ENCODE results near the gene ANKRD55.
"Not testable (repeated sequence)": the region's sequence is repeated elsewhere in the genome, so short reads cannot be mapped to it uniquely, and the experiment has no call there.

ANKRD55 gene

DNA sequence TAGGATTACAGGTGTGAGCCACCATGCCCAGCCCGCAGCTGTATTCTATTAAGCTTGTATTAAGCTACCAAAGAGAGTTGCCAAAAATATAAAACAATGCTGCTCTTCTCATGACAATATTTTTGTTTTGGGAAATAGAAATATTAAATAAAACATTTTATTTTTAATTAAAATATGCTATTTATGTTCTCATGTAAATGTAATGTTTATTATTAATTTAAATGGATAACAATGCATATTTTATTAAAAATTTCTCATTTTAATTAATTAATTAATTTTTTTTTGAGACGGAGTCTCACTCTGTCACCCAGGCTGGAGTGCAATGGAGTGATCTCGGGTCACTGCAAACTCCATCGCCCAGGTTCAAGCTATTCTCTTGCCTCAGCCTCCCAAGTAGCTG lies 117.5 kb downstream of the ANKRD55 start:
- H3K4me1 Mint-ChIP-seq = no peaks in the 10 kb centered on the region
- H3K27ac Mint-ChIP-seq = no peak overlapping the region
- no peaks in the 10 kb centered on the region for H3K27me3 Mint-ChIP-seq
- no peaks in the 10 kb centered on the region for H3K9me3 Mint-ChIP-seq
- ATAC-seq (no peak), DNase-seq (no peak)
- no peak overlapping the region for H3K4me3 Mint-ChIP-seq
- no peaks in the 10 kb centered on the region for H3K36me3 Mint-ChIP-seq (ENCODE audit: low read depth)

DNA sequence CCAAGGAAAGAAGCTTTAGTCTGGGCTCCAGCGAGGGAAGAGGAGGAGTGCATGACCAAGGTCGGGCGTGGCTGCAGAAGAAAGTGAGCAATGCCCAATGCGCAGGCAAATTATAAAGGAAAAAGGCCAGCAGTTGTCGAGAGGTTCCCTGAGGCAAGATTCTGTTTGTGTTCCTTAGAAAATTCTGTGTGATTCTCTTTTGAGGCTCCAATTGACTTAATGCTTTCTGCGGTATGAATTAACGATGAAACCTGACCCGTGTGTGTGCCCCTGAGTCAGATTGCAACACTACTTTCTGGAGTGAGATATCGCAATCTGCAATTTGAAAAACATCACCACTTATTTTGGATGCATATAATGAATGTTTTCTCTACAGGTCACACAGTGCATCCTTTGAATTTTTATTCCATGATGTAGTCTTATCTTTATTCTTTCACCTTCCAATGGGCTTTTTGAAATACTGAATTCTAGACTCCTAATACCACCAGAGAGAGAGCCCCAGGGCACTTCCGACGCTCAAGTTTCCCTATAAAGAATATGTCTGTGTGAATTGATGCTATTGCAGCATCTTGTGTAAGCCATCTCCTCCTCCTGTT lies 120.5 kb downstream of the ANKRD55 start:
- peaks cover 1% of the 10 kb centered on the region for H3K4me1 Mint-ChIP-seq
- no peak overlapping the region for H3K27ac Mint-ChIP-seq
- no peaks in the 10 kb centered on the region for H3K9me3 Mint-ChIP-seq
- no peak overlapping the region for H3K4me3 Mint-ChIP-seq
- no peaks in the 10 kb centered on the region for H3K27me3 Mint-ChIP-seq
- no peaks in the 10 kb centered on the region for H3K36me3 Mint-ChIP-seq (ENCODE audit: low read depth)
- ATAC-seq (no peak), DNase-seq (no peak)

DNA sequence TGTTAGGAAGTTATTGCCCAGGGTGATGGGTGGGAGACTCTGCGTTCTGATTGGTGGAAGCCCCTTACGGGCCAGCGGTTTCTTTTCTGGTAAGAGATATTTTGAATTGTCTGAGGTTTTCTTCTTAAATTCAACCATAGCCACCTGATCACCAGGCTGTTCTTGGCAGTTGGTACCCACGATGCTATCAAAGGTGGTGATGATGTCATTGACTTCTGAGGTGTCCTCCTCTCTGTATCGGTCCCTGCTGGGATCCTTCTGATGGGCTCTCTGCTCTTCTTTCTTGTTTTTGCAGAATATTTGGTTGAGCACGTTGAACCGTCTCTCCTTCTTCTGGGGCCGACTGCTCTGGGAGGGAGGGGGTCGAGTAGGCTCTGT lies 121.7 kb downstream of the ANKRD55 start:
- DNase-seq (no peak), ATAC-seq (no peak)
- Mint-ChIP-seq H3K4me3 (no peak overlapping the region), H3K9me3 (no peaks in the 10 kb centered on the region), H3K27me3 (no peaks in the 10 kb centered on the region), H3K27ac (no peak overlapping the region), H3K4me1 (peaks cover 12% of the 10 kb centered on the region), H3K36me3 (ENCODE audit: low read depth) (no peaks in the 10 kb centered on the region)

DNA sequence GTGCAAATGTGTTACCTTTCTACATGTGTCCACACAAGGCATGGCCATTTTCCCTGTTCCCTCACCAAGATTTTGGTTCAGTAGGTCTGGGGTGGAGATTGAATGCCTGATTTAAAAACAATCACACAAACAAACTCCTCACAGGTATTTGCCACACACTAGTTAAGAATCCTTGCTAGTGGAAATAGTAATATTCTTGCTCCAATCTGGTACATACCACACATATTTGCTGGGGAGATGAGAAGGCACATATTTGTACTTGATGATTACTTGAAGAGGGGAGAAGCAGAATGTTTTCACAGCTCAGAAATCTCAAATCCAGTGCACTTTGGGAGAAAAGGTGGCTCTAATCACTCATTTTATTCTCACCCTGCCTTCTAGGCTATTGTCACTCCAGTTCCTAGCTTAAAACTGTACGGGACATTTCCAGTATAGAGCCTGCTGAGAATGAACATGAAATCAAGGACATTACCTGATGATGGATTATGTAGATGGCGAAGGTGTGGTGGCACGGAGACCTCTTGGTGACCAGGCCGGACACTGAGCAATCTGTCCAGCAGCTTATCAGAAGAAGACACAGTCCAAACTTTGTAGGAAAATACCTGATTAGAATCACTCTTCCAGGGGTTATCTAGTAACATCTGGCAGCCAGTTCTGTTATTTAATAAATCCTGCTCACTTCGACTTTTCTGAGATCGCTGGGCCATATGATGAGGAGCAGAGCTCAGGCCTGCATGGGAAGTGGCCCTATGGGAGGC lies 122.3 kb downstream of the ANKRD55 start:
- Mint-ChIP-seq H3K4me3 (no peak overlapping the region), H3K27ac (no peak overlapping the region), H3K9me3 (no peaks in the 10 kb centered on the region), H3K36me3 (ENCODE audit: low read depth) (no peaks in the 10 kb centered on the region), H3K27me3 (no peaks in the 10 kb centered on the region), H3K4me1 (peaks cover 15% of the 10 kb centered on the region)
- no peak for ATAC-seq
- DNase-seq = no peak

DNA sequence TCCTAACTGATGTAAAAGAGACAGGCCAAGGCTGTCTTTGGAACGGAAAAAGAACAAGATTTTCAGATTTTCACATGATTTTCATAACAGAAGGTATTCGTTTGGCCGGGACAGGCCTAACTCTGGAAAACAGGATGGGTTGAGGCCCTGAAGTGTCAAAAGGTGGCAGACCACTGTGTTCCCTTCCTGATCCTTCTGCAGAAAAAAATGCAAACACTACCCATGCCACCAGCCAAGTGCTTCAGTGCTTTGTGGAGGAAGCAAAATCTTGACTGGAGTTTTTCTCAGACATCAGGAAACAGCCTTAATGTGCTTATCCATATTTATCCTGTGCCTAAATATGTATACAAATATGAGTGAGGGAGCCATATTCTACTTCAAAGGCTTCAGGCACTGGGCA lies 124.9 kb downstream of the ANKRD55 start:
- H3K4me1 Mint-ChIP-seq = peaks cover 24% of the 10 kb centered on the region
- H3K36me3 Mint-ChIP-seq (ENCODE audit: low read depth) = no peaks in the 10 kb centered on the region
- ATAC-seq = no peak
- no peak for DNase-seq
- H3K27ac Mint-ChIP-seq = no peak overlapping the region
- no peaks in the 10 kb centered on the region for H3K9me3 Mint-ChIP-seq
- H3K4me3 Mint-ChIP-seq = no peak overlapping the region
- no peaks in the 10 kb centered on the region for H3K27me3 Mint-ChIP-seq

DNA sequence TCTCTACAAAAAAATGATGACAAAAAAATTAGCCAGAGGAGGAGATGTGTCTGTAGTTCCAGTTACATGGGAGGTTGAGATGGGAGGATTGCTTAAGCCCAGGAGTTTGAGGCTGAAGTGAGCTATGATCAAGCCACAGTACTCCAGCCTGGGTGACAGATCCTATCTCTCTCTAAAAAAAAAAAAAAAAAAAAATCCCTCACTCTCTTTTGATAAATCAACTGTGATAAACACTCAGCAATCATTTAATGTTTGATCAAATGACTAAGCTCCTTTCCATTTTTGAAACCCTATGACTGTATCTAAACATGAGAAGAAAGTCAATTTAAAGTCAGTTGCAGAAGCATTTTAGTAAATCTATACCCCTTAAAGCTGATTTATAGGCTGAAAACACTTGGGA lies 126.3 kb downstream of the ANKRD55 start:
- Mint-ChIP-seq H3K9me3 (no peaks in the 10 kb centered on the region), H3K4me3 (no peak overlapping the region), H3K27me3 (no peaks in the 10 kb centered on the region), H3K36me3 (ENCODE audit: low read depth) (no peaks in the 10 kb centered on the region), H3K4me1 (peaks cover 31% of the 10 kb centered on the region), H3K27ac (no peak overlapping the region)
- no peak for DNase-seq
- ATAC-seq = no peak

DNA sequence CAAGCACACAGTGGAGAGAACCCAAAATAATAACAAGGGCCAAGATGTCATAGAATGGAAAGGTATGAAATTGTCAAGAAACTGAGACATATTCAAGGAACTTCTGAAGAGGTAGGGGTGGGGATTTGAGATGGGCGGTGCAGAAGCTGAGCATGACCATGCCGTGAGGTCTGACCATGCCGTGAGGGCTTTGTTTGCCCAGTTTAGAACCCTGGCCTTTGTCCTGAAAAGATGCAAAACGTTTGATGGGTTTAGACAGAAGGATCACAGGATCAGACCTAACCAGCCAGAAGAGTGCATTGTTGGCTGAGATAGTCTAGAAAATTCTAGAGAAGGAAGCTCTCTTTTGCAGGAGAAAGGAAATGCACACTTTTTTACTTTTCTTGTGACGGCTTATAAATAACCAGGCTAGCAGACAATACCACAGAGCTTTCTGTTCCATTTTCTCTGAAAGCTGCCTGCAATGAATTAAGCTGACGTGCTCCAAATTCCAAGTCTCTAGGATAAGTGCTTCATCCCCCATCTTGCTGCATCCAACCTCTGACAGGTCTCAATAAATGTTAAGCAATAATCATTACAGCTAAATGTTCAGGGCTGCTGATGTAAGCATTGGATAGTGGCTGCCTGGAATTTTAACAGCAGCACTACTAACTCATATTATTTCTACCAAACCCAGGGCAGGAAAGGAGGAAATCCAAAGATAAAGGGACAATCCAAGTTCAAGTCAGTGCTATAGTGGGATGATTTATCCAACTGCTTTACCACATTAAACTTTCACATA lies 127.4 kb downstream of the ANKRD55 start:
- H3K36me3 Mint-ChIP-seq (ENCODE audit: low read depth) = no peaks in the 10 kb centered on the region
- no peak for DNase-seq
- H3K4me1 Mint-ChIP-seq = peaks cover 36% of the 10 kb centered on the region
- no peak overlapping the region for H3K27ac Mint-ChIP-seq
- H3K9me3 Mint-ChIP-seq = no peaks in the 10 kb centered on the region
- no peak overlapping the region for H3K4me3 Mint-ChIP-seq
- no peaks in the 10 kb centered on the region for H3K27me3 Mint-ChIP-seq
- no peak for ATAC-seq

DNA sequence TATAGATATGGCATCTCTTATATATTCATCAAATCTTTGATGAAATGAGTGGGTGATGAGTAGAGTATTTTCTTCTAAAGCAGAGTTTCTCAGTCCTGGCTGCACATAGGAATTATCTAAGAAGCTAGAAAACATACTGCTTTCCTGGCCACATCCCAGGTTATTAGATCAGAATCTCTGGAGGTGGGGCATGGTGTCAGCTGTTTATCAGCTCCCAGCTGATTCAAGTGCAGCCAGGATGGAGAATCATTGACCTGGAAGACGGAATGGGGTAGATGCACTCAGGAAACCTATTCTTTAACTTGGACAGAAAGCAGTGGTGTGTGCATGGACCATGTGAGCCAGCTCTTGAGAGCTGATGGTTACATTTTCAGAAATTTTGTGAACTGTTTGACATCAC lies 130.2 kb downstream of the ANKRD55 start:
- no peak overlapping the region for H3K27ac Mint-ChIP-seq
- DNase-seq (no peak), ATAC-seq (no peak)
- H3K36me3 Mint-ChIP-seq (ENCODE audit: low read depth) = no peaks in the 10 kb centered on the region
- H3K9me3 Mint-ChIP-seq = no peaks in the 10 kb centered on the region
- H3K4me3 Mint-ChIP-seq = no peak overlapping the region
- H3K27me3 Mint-ChIP-seq = no peaks in the 10 kb centered on the region
- peaks cover 57% of the 10 kb centered on the region for H3K4me1 Mint-ChIP-seq

DNA sequence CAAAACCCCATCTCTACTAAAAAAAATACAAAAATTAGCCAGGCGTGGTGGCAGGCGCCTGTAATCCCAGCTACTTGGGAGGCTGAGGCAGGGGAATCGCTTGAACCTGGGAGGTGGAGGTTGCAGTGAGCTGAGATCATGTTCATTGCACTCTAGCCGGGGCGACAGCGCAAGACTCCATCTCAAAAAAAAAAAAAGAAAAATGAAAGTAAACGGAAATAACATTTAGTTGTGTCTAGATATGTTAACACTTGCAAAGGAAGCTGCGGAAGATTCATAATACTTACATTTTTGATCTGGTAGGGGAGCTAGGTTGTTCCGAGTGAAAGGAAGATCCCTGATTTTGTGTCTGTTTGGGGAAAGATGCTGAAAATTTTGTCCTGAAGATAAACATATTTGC lies 130.9 kb downstream of the ANKRD55 start:
- H3K36me3 Mint-ChIP-seq (ENCODE audit: low read depth); DNase-seq; H3K4me3 Mint-ChIP-seq; H3K9me3 Mint-ChIP-seq; H3K27ac Mint-ChIP-seq; ATAC-seq; H3K27me3 Mint-ChIP-seq: not testable (repeated sequence)
- H3K4me1 Mint-ChIP-seq = peaks cover 54% of the 10 kb centered on the region

DNA sequence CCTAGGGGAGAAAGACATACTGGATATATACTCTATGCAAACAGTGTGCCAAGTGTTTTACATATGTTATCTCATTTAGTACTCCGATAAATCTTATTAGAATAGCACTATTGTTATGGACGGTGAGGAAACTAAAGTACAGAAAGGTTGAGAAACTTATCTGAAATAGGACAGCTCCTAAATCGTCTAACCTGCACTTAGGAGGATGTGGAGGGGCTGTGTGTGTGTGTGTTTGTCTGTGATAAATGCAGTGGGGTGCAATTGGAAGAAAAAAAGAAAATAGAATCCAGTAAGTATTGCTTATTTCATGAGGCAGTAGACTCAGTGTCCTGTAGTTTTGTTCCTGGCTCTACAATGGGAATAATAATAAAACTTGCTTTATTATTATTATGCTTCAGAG lies 131.9 kb downstream of the ANKRD55 start:
- Mint-ChIP-seq H3K9me3 (no peaks in the 10 kb centered on the region), H3K4me3 (no peak overlapping the region)

DNA sequence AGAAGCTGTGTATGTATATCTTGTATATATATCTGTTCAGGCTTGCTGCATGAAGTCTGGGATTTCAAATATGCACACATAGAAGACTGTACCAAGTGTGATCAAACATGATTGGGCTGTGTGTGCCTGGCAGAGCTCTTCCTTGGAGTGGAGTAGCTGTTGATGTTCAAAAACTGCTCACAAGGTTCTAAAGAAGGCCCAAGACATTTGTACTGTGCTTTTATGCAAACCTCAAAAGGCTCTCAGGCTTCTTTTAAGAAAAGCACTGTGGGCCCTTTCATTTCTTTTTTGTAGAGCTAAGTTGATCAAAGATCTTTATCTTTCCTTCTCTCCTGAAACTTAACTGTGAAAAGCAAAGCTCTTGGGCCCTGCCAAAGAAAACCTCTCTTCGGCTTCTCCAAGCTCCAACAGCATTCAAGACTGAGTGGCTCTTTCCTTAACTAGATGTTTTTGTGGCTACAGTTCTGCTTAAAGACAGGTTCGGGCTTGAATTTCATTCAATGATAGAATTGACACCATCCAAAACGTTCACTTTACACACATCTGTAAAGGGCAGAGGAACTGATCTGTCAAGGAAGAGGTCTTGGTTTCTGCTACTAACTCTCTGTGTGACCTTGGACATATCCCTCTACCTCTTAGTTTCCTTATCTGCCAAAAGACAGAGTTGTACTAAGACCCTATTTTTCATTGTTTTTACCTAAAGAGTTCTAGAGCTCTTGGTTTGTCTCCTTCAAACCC lies 132.5 kb downstream of the ANKRD55 start:
- peaks cover 47% of the 10 kb centered on the region for H3K4me1 Mint-ChIP-seq
- DNase-seq (no peak), ATAC-seq (peak; percentile 40)
- no peaks in the 10 kb centered on the region for H3K36me3 Mint-ChIP-seq (ENCODE audit: low read depth)
- no peaks in the 10 kb centered on the region for H3K27me3 Mint-ChIP-seq
- H3K27ac Mint-ChIP-seq = peak overlapping the region; percentile 57
- peak overlapping the region; percentile 22 for H3K4me3 Mint-ChIP-seq
- H3K9me3 Mint-ChIP-seq = no peaks in the 10 kb centered on the region

More for the DNA sequence above, 131.9 kb downstream of the ANKRD55 start:
- no peak for ATAC-seq
- Mint-ChIP-seq H3K27me3 (no peaks in the 10 kb centered on the region), H3K27ac (no peak overlapping the region), H3K4me1 (peaks cover 48% of the 10 kb centered on the region), H3K36me3 (ENCODE audit: low read depth) (no peaks in the 10 kb centered on the region)
- DNase-seq = no peak

DNA sequence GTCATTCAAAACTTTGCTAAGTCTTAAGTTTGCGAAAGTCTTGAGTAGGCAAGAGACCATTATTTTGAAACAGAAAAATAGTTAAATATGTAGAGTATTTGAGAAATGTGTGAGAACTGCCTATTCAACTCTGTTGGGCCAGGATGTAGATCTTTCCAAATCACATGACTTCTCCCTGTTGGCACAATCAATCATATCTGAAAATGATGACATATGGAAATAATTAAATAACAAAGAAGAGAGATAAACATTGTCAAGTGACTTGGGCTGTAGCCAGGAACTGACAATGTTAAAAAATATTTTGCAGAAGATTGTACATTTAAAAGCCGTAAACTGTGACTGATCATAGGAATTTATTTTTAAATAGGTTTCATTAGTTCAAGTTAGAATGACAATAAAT lies 133.8 kb downstream of the ANKRD55 start:
- Mint-ChIP-seq H3K4me3 (no peak overlapping the region), H3K4me1 (peaks cover 52% of the 10 kb centered on the region), H3K27me3 (no peaks in the 10 kb centered on the region), H3K27ac (no peak overlapping the region), H3K9me3 (no peaks in the 10 kb centered on the region), H3K36me3 (ENCODE audit: low read depth) (no peaks in the 10 kb centered on the region)
- ATAC-seq (no peak), DNase-seq (no peak)

DNA sequence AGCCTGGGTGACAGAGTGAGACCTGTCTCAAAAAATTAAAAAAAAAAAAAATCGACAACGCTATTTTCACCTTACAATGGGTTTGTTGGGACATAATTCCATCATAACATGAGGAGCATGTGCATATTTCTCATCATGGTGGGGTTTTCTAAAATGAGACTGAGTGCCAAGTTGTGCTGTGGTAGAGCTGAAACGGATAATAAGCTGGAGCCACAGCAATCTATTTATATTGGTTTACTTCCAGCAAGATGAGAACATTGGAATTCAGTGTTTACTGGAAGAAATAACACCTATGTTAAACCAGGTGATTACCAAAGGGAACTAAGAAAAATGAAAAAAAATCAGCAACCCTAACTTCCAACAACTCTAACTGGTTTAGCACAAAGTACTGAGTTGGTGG lies 136.1 kb downstream of the ANKRD55 start:
- H3K4me3 Mint-ChIP-seq = no peak overlapping the region
- no peaks in the 10 kb centered on the region for H3K36me3 Mint-ChIP-seq (ENCODE audit: low read depth)
- H3K27ac Mint-ChIP-seq = no peak overlapping the region
- ATAC-seq (no peak), DNase-seq (no peak)
- H3K9me3 Mint-ChIP-seq = no peaks in the 10 kb centered on the region
- no peaks in the 10 kb centered on the region for H3K27me3 Mint-ChIP-seq
- H3K4me1 Mint-ChIP-seq = peaks cover 62% of the 10 kb centered on the region

DNA sequence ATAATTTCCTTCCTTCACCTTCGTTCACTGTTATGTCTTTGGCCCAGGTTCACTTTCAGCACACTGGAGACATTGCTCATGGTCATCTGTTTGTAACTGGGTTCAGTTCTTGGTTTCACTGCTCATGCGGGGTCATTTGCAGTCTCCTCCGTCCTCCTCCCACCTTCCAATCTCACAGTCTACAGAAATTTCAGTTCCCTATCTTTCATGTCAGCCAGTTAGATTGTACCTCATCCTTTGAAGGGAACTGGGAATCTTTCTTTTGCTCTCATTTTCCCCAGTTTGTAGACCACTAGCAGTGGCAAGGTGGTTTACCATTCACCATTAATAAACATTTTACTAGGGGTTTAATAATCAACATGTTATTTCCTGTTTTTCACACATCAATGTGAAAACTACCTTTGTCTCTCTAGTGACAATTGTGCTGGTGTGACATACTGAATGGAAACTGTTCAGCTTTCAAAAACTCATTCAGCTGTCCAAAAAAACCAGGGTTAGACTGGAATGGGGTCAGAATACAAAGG lies 137.5 kb downstream of the ANKRD55 start:
- Mint-ChIP-seq H3K27me3 (no peaks in the 10 kb centered on the region), H3K36me3 (ENCODE audit: low read depth) (no peaks in the 10 kb centered on the region), H3K27ac (peak overlapping the region; percentile 12), H3K4me3 (no peak overlapping the region), H3K9me3 (no peaks in the 10 kb centered on the region), H3K4me1 (peaks cover 70% of the 10 kb centered on the region)
- ATAC-seq (no peak), DNase-seq (no peak)
